Measurements from ENCODE around the gene TNS3.

DNA sequence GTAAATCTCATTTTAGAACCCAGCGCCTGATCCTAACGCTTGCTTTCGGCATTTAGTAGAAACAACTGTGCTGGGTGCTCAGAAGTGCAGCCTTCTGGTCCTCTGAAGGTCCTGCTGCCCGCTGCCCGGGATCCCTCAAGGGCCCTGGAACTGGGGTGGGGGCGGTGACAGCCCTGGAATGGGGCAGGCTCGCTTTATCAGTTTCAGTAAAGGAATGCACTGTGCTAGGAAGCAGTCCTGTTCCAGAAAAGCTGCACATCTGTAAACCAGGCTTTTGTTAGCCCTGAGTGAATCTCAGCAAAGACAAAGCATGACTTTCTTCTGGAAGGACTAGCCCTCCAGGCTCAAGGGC lies 254.6 kb downstream of the TNS3 start:
- TF ChIP-seq, protein P1, sequence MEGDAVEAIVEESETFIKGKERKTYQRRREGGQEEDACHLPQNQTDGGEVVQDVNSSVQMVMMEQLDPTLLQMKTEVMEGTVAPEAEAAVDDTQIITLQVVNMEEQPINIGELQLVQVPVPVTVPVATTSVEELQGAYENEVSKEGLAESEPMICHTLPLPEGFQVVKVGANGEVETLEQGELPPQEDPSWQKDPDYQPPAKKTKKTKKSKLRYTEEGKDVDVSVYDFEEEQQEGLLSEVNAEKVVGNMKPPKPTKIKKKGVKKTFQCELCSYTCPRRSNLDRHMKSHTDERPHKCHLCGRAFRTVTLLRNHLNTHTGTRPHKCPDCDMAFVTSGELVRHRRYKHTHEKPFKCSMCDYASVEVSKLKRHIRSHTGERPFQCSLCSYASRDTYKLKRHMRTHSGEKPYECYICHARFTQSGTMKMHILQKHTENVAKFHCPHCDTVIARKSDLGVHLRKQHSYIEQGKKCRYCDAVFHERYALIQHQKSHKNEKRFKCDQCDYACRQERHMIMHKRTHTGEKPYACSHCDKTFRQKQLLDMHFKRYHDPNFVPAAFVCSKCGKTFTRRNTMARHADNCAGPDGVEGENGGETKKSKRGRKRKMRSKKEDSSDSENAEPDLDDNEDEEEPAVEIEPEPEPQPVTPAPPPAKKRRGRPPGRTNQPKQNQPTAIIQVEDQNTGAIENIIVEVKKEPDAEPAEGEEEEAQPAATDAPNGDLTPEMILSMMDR (IDR thresholded peaks at IDR 0.05; ENCODE audit: insufficient read depth, low read length), result no peak
- TF ChIP-seq GABPA (IDR thresholded peaks at IDR 0.05; ENCODE audit: low read depth), result no peak

Measured in HL-60 (cell line).